CD4-positive, alpha-beta T cell treated with Interleukin-4 for 4 hours (primary cell): Measurements from ENCODE around the gene CNTD1.
"Not testable (repeated sequence)": the region's sequence is repeated elsewhere in the genome, so short reads cannot be mapped to it uniquely, and the experiment has no call there.

Experiments
- DNase-seq: peaks from one replicate; pipeline ENCODE4 v3.0.0-alpha.2; 2020

Gene CNTD1

DNA sequence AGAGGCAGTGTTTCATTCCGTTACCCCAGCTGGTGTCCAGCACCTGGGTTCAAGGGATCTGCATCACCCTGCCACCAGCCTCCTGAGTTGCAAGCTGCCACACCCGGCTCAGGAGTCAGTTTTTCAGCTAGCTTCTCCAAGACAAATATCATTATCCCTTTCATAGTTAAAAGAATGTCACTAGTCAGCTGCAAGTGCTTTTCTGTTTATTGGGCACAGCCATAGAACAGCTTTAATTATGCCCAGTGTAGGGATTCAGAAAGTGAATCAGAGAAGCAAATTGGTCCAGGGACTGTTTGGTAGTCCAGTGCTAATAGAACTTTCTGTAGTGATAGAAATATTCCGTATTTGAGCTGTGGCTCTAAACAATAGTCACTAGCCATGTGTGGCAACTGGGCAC is 49.4 kb downstream of the CNTD1 start:
- no peak for DNase-seq

DNA sequence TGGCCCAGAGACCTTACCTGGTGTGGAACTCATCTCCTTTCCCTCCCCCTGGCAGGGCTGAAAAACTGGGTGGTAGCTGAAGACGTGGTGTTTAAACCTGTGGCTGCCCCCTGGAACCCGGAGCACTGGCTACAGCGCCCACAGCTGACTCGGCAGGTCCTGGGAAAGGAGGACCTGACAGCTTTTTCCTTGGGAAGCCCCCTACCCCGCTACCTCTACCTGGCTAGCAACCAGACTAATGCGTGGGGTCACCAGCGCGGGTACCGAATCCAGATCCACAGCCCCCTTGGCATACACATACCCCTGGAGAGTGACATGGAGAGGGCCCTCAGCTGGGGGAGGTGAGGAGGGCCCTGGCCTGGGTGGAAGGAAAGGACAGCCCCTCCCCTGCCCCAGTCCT is 50.4 kb downstream of the CNTD1 start:
- DNase-seq = no peak

- DNase-seq = no peak
Observed at GRCh38 chr17:42849451-42850181, 51.0 kb downstream of the CNTD1 start.

DNA sequence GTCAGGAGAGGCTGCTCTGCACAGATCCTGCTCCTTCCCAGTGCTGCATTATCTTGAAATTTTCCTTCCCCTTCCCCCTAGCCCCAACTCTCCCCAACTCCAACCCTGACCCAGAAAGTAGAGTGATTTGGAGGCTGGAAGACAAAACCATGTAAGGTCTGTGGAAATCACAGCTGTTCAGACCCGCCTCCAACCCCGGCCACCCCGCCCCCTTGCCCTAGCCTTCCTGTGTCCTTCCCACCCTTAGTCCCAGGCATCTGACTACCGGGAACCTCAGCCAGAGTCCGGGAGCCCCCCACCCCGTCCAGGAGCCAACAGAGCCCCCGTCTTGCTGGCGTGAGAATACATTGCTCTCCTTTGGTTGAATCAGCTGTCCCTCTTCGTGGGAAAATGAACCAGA is 52.3 kb downstream of the CNTD1 start, which contains the start of gene AOC3:
Gene AOC3, plus strand, starts transcription at position 246 of the 400 bp plus-strand sequence. Its CDS starts 145 bp downstream, at position 391.
- DNase-seq = no peak

DNA sequence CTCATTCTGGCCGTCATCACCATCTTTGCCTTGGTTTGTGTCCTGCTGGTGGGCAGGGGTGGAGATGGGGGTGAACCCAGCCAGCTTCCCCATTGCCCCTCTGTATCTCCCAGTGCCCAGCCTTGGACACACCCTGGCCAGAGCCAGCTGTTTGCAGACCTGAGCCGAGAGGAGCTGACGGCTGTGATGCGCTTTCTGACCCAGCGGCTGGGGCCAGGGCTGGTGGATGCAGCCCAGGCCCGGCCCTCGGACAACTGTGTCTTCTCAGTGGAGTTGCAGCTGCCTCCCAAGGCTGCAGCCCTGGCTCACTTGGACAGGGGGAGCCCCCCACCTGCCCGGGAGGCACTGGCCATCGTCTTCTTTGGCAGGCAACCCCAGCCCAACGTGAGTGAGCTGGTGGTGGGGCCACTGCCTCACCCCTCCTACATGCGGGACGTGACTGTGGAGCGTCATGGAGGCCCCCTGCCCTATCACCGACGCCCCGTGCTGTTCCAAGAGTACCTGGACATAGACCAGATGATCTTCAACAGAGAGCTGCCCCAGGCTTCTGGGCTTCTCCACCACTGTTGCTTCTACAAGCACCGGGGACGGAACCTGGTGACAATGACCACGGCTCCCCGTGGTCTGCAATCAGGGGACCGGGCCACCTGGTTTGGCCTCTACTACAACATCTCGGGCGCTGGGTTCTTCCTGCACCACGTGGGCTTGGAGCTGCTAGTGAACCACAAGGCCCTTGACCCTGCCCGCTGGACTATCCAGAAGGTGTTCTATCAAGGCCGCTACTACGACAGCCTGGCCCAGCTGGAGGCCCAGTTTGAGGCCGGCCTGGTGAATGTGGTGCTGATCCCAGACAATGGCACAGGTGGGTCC is 52.9 kb downstream of the CNTD1 start:
- DNase-seq = not testable (repeated sequence)

- DNase-seq = no peak
Observed at GRCh38 chr17:42852351-42852750, 53.7 kb downstream of the CNTD1 start.

- no peak for DNase-seq
Observed at GRCh38 chr17:42853004-42853403, 54.3 kb downstream of the CNTD1 start.

- no peak for DNase-seq
Observed at GRCh38 chr17:42853597-42853967, 54.9 kb downstream of the CNTD1 start.

- no peak for DNase-seq
Observed at GRCh38 chr17:42853968-42854790, 55.5 kb downstream of the CNTD1 start.

GRCh38 chr17:42855048-42855596 is 56.5 kb downstream of the CNTD1 start:
- DNase-seq = no peak

DNA sequence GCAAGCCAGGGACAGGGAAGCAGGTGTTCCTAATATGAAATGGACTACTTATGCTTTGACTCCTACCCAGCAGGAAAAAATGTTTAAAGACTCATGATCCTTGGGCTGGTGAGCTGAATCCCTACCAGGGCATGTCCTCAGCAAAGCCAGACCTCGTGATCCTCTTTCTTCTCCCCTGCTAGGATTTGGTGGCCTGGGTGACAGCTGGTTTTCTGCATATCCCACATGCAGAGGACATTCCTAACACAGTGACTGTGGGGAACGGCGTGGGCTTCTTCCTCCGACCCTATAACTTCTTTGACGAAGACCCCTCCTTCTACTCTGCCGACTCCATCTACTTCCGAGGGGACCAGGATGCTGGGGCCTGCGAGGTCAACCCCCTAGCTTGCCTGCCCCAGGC is 57.4 kb downstream of the CNTD1 start:
- DNase-seq = not testable (repeated sequence)

DNA sequence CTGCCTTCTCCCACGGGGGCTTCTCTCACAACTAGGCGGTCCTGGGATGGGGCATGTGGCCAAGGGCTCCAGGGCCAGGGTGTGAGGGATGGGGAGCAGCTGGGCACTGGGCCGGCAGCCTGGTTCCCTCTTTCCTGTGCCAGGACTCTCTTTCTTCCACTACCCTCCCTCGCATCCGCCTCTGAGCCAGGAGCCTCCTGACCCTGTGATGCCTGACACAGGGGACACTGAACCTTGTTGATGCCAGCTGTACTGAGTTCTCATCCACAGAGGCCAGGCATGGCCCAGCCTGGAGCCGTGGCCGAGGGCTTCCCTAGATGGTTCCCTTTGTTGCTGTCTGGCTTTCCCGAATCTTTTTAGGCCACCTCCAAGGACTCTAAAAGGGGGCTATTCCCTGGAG is 57.9 kb downstream of the CNTD1 start:
- not testable (repeated sequence) for DNase-seq

GRCh38 chr17:42857389-42857788 is 58.7 kb downstream of the CNTD1 start:
- no peak for DNase-seq
